Measurements from ENCODE around the gene PTP4A1.

GRCh38 chr6:63543982-63544381, 28.3 kb upstream of the PTP4A1 start:
- TF ChIP-seq POLR2AphosphoS5 (IDR thresholded peaks at IDR 0.05; ENCODE audit: borderline replicate concordance, low read depth, low read length) (no peak), EZH2 (IDR thresholded peaks at IDR 0.05) (no peak)
